ENCODE measurements around the gene TCL1A. TPM values are rescaled to one million over a fixed set of nuclear protein-coding genes. Genes with fewer than 3 reads are reported as not detected.

The TCL1A gene
- total RNA-seq, 2 experiments from 2014 or later: not detected

DNA sequence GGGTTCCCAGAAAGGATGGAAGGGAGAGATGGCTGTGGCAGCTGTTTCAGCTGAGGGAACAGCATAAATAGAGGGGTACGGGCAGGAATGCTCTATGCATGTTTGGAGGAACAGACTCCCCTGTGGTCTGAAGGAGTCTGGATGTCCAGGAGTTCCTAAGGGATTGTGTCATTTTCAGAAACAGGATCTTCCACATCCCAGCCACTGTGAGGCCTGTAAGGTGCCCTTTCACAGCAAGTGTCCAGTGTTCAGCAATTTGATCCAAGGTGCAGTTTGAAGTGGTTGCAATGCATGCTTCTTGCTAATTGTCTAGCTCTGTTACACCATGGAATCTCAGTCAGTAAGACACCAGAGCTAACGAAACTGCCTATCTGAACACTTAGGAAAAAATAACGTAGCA, 46.7 kb upstream of the TCL1A start:
- Mint-ChIP-seq H3K9me3 (no peaks in the 10 kb centered on the region), H3K36me3 (ENCODE audit: low read depth) (no peaks in the 10 kb centered on the region), H3K4me1 (ENCODE audit: low read depth) (no peaks in the 10 kb centered on the region), H3K4me3 (no peak overlapping the region), H3K27ac (no peak overlapping the region), H3K27me3 (peaks cover 49% of the 10 kb centered on the region)
- H3K9me3 ChIP-seq (ENCODE audit: control insufficient read depth in 1 of 2, insufficient read depth in 1 of 2, low read length in 2 of 2): no peaks in the 10 kb centered on the region
- CTCF ChIA-PET: no interaction called here
- intact Hi-C loops (cut with DNase I, micrococcal nuclease): no loop called here
- TF ChIP-seq, protein P1, sequence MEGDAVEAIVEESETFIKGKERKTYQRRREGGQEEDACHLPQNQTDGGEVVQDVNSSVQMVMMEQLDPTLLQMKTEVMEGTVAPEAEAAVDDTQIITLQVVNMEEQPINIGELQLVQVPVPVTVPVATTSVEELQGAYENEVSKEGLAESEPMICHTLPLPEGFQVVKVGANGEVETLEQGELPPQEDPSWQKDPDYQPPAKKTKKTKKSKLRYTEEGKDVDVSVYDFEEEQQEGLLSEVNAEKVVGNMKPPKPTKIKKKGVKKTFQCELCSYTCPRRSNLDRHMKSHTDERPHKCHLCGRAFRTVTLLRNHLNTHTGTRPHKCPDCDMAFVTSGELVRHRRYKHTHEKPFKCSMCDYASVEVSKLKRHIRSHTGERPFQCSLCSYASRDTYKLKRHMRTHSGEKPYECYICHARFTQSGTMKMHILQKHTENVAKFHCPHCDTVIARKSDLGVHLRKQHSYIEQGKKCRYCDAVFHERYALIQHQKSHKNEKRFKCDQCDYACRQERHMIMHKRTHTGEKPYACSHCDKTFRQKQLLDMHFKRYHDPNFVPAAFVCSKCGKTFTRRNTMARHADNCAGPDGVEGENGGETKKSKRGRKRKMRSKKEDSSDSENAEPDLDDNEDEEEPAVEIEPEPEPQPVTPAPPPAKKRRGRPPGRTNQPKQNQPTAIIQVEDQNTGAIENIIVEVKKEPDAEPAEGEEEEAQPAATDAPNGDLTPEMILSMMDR (IDR thresholded peaks at IDR 0.05): no peak
- no peak overlapping the region for H3K4me3 ChIP-seq (ENCODE audit: low read length)
- H3K36me3 ChIP-seq (ENCODE audit: insufficient read depth, low read length): no peaks in the 10 kb centered on the region
- DNase-seq: no peak
- POLR2A ChIA-PET: no interaction called here
- no peak overlapping the region for H3K27ac ChIP-seq (ENCODE audit: low read depth in 1 of 2, low read length in 2 of 2)
- no peaks in the 10 kb centered on the region for H3K4me1 ChIP-seq (ENCODE audit: insufficient read depth, low read length)
- peaks cover 3 to 14% of the 10 kb centered on the region in 2 experiments for H3K27me3 ChIP-seq (ENCODE audit: control insufficient read depth in 1 of 2, insufficient read depth in 2 of 2, low read length in 2 of 2)
- no peak for ATAC-seq (ENCODE audit: poor library complexity)

DNA sequence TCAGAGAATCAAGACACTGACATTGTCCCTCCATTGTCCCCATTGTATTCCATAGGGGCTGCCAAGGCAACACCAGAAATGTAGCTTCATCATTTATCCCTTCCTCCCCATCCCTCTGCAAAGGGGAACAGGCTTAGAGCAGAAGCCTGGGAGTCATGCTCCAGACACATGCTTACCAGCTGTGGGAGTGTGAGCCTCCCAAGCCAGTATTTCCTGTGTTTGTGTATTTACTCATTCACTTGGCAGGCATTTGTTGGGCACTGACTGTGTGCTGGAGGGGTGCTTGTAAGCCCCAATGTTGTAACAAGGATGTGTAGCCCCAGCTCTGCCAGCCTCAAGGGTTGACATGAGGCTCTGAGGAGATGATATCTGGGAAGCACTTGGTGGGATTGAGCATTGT, 46.0 kb upstream of the TCL1A start:
- TF ChIP-seq, protein P1 (IDR thresholded peaks at IDR 0.05): no peak
- H3K36me3 ChIP-seq (ENCODE audit: insufficient read depth, low read length): no peaks in the 10 kb centered on the region
- H3K4me3 Mint-ChIP-seq: no peak overlapping the region
- no peak overlapping the region for H3K4me3 ChIP-seq (ENCODE audit: low read length)
- no peaks in the 10 kb centered on the region for H3K36me3 Mint-ChIP-seq (ENCODE audit: low read depth)
- no peaks in the 10 kb centered on the region for H3K4me1 Mint-ChIP-seq (ENCODE audit: low read depth)
- no peak overlapping the region for H3K27ac Mint-ChIP-seq
- H3K27ac ChIP-seq (ENCODE audit: low read depth in 1 of 2, low read length in 2 of 2): no peak overlapping the region
- POLR2A ChIA-PET: no interaction called here
- no peaks in the 10 kb centered on the region for H3K9me3 Mint-ChIP-seq
- no peaks in the 10 kb centered on the region for H3K4me1 ChIP-seq (ENCODE audit: insufficient read depth, low read length)
- H3K27me3 Mint-ChIP-seq: peaks cover 54% of the 10 kb centered on the region
- CTCF ChIA-PET: no interaction called here
- intact Hi-C loops (cut with DNase I, micrococcal nuclease): no loop called here
- DNase-seq (no peak), ATAC-seq (ENCODE audit: poor library complexity) (no peak)
- H3K27me3 ChIP-seq (ENCODE audit: control insufficient read depth in 1 of 2, insufficient read depth in 2 of 2, low read length in 2 of 2): peaks cover 3 to 14% of the 10 kb centered on the region in 2 experiments
- H3K9me3 ChIP-seq (ENCODE audit: control insufficient read depth in 1 of 2, insufficient read depth in 1 of 2, low read length in 2 of 2): no peaks in the 10 kb centered on the region

DNA sequence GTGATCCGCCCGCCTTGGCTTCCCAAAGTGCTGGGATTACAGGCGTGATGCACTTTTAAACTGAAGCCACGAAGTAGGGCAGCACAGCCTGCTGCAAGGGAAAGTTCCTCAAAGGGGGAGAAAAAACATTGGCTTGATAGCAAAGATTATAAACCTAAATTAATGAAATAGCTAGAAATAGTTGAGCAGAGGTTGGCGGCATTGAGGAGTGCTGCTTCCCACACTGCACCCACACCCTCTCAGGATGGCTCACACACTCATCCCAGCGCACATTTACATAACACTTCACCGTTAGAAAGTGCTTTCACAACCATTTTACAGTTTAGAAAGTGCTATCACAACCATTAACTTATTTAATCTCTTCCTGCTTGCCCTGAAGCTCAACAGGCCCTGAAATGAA, 44.4 kb upstream of the TCL1A start:
- Mint-ChIP-seq H3K27me3 (peaks cover 64% of the 10 kb centered on the region), H3K9me3 (no peaks in the 10 kb centered on the region), H3K27ac (no peak overlapping the region), H3K4me1 (ENCODE audit: low read depth) (no peaks in the 10 kb centered on the region), H3K4me3 (no peak overlapping the region), H3K36me3 (ENCODE audit: low read depth) (no peaks in the 10 kb centered on the region)
- intact Hi-C loops (cut with DNase I, micrococcal nuclease): no loop called here
- Histone ChIP-seq H3K36me3 (ENCODE audit: insufficient read depth, low read length) (no peaks in the 10 kb centered on the region), H3K9me3 (ENCODE audit: control insufficient read depth in 1 of 2, insufficient read depth in 1 of 2, low read length in 2 of 2) (no peaks in the 10 kb centered on the region), H3K4me3 (ENCODE audit: low read length) (no peak overlapping the region), H3K27ac (ENCODE audit: low read depth in 1 of 2, low read length in 2 of 2) (no peak overlapping the region), H3K4me1 (ENCODE audit: insufficient read depth, low read length) (no peaks in the 10 kb centered on the region), H3K27me3 (ENCODE audit: control insufficient read depth in 1 of 2, insufficient read depth in 2 of 2, low read length in 2 of 2) (peaks cover 3 to 25% of the 10 kb centered on the region in 2 experiments)
- CTCF ChIA-PET: no interaction called here
- POLR2A ChIA-PET: no interaction called here
- DNase-seq: no peak
- no peak for ATAC-seq (ENCODE audit: poor library complexity)
- TF ChIP-seq, protein P1 (IDR thresholded peaks at IDR 0.05): no peak

Measured in CD4-positive, alpha-beta T cell (primary cell).